CD4-positive, alpha-beta memory T cell (primary cell): Measurements from ENCODE around the gene COG1. TPM values are rescaled to one million over a fixed set of nuclear protein-coding genes. Genes with fewer than 3 reads are reported as not detected.

ENCODE experiments used
- CTCF ChIA-PET: fragments of 350-600 bp; sonication (Branson Sonifier 250); formaldehyde crosslinking; loops from one replicate; lab custom pipeline; 2021; ENCODE audit warnings: inconsistent platforms; ENCODE audit not compliant: partially characterized antibody; lab: Charles Lee
- POLR2A ChIA-PET: fragments of 350-600 bp; sonication (Branson Sonifier 250); formaldehyde crosslinking; loops from one replicate; lab custom pipeline; 2021; ENCODE audit not compliant: partially characterized antibody; lab: Charles Lee
- DNase-seq, 5 donors: peaks; one replicate each; pipeline versions ENCODE4 v3.0.0 to v3.0.0-alpha.2; 2020 to 2022; ENCODE audit warnings: mixed read lengths in 1 of 5
- H3K27ac ChIP-seq: one replicate; pipeline ENCODE4 v1.7.0; 2013; ENCODE audit warnings: low read depth, low read length
- H3K27me3 ChIP-seq: 2 replicates; pipeline ENCODE4 v1.7.0; 2013; ENCODE audit warnings: mild to moderate bottlenecking, low read length, moderate library complexity; ENCODE audit not compliant: insufficient read depth
- H3K36me3 ChIP-seq: 2 replicates; pipeline ENCODE4 v1.7.0; 2013; ENCODE audit warnings: mild to moderate bottlenecking, low read length, moderate library complexity; ENCODE audit not compliant: insufficient read depth
- H3K4me1 ChIP-seq: 2 replicates; pipeline ENCODE4 v1.7.0; 2013; ENCODE audit warnings: mild to moderate bottlenecking, low read length, moderate library complexity; ENCODE audit not compliant: insufficient read depth
- H3K4me3 ChIP-seq, 2 donors: one replicate each; pipeline ENCODE4 v1.7.0; 2013; ENCODE audit warnings: low read length in 2 of 2, mild to moderate bottlenecking in 1 of 2
- H3K9me3 ChIP-seq, 2 donors: one replicate each; pipeline ENCODE4 v1.7.0; 2013; ENCODE audit warnings: low read length in 2 of 2, control low read depth in 1 of 2; ENCODE audit not compliant: control insufficient read depth in 1 of 2
- H3K27ac Mint-ChIP-seq, 7 donors: one replicate each; pipeline ENCODE4 v1.8.0; 2020 to 2021; ENCODE audit warnings: mixed read lengths in 7 of 7, mild to moderate bottlenecking in 6 of 7, inconsistent platforms in 3 of 7, moderate library complexity in 3 of 7
- H3K27me3 Mint-ChIP-seq, 2 donors: one replicate each; pipeline ENCODE4 v1.8.0; 2020 to 2021; ENCODE audit warnings: mixed read lengths in 2 of 2
- H3K36me3 Mint-ChIP-seq, 2 donors: one replicate each; pipeline ENCODE4 v1.8.0; 2020 to 2021; ENCODE audit warnings: mixed read lengths in 2 of 2, inconsistent platforms in 1 of 2, mild to moderate bottlenecking in 1 of 2
- H3K4me1 Mint-ChIP-seq, 4 donors: one replicate each; pipeline ENCODE4 v1.8.0; 2020 to 2021; ENCODE audit warnings: mixed read lengths in 4 of 4, mild to moderate bottlenecking in 1 of 4
- H3K4me3 Mint-ChIP-seq, 8 donors: one replicate each; pipeline ENCODE4 v1.8.0; 2020 to 2021; ENCODE audit warnings: mixed read lengths in 8 of 8, mild to moderate bottlenecking in 7 of 8, moderate library complexity in 6 of 8, inconsistent platforms in 3 of 8
- H3K9me3 Mint-ChIP-seq, 8 donors: one replicate each; pipeline ENCODE4 v1.8.0; 2020 to 2021; ENCODE audit warnings: mixed read lengths in 8 of 8, mild to moderate bottlenecking in 5 of 8, inconsistent platforms in 3 of 8, moderate library complexity in 1 of 8
- intact Hi-C: fragments of 100-400 bp; cut with micrococcal nuclease; formaldehyde crosslinking; loops from one replicate; pipeline ENCODE4 v1.15.1; 2023
- polyA plus RNA-seq, 2 donors: library from polyadenylated mRNA; unstranded; fragments of 300-500 nt; fragmentation: Illumina TruSeq; gene quantifications; one replicate each; pipeline ENCODE4 v1.2.3, GENCODE V29; 2021
- total RNA-seq, 2 experiments: library from RNA; stranded (reverse); gene quantifications; one replicate each; pipeline ENCODE4 v1.2.3, GENCODE V29; 2021

The COG1 gene
- total and polyA plus RNA-seq, 4 experiments from 2014 or later: 13.1 to 81.6 (median 57.1) TPM

- H3K4me3 Mint-ChIP-seq: no peak overlapping the region
- CTCF ChIA-PET: interaction anchor here (1.0 to 1.5 kb wide), 2 partner anchors 11 to 47 kb away, joined by 3 to 4 read pairs; no protein-coding TSS in a partner anchor
- Histone ChIP-seq H3K4me1 (peaks cover 32% of the 10 kb centered on the region), H3K27ac (no peak overlapping the region), H3K9me3 (no peaks in the 10 kb centered on the region), H3K4me3 (no peak overlapping the region), H3K27me3 (no peaks in the 10 kb centered on the region), H3K36me3 (peaks cover 52% of the 10 kb centered on the region)
- intact Hi-C loops: no loop called here
- peak overlapping the region in 5 of 7 donors; percentile 5 to 85 (median 42) for H3K27ac Mint-ChIP-seq
- H3K27me3 Mint-ChIP-seq: no peaks in the 10 kb centered on the region
- peaks cover 45 to 69% of the 10 kb centered on the region in 2 donors for H3K36me3 Mint-ChIP-seq
- peaks cover 20 to 42% (median 34%) of the 10 kb centered on the region in 4 donors for H3K4me1 Mint-ChIP-seq
- H3K9me3 Mint-ChIP-seq: no peaks in the 10 kb centered on the region
- DNase-seq: no peak
- POLR2A ChIA-PET: interaction anchor here (0.6 to 1.7 kb wide), 2 partner anchors 15 to 23 kb away, joined by 3 to 8 read pairs; partner anchors contain the start of gene COG1
Observed at GRCh38 chr17:73208139-73208827, 15.4 kb downstream of the COG1 start.

GRCh38 chr17:73209436-73209835, 16.6 kb downstream of the COG1 start:
- no peaks in the 10 kb centered on the region for H3K27me3 ChIP-seq
- Mint-ChIP-seq H3K27me3 (no peaks in the 10 kb centered on the region), H3K9me3 (no peaks in the 10 kb centered on the region), H3K27ac (peak overlapping the region in 5 of 7 donors; percentile 22 to 96 (median 86)), H3K36me3 (peaks cover 37 to 64% of the 10 kb centered on the region in 2 donors), H3K4me3 (no peak overlapping the region), H3K4me1 (peaks cover 14 to 37% (median 27%) of the 10 kb centered on the region in 4 donors)
- H3K9me3 ChIP-seq: no peaks in the 10 kb centered on the region
- POLR2A ChIA-PET: interaction anchor here (1.3 kb wide), 1 partner anchor 23 kb away, joined by 8 read pairs; a partner anchor contains a TSS
- intact Hi-C loops: no loop called here
- peaks cover 22% of the 10 kb centered on the region for H3K4me1 ChIP-seq
- H3K36me3 ChIP-seq: peaks cover 48% of the 10 kb centered on the region
- H3K27ac ChIP-seq: no peak overlapping the region
- DNase-seq: no peak
- H3K4me3 ChIP-seq: no peak overlapping the region
- CTCF ChIA-PET: interaction anchor here (1.1 to 2.9 kb wide), 3 partner anchors 13 to 23 kb away, joined by 3 to 9 read pairs (median 3); a partner anchor contains a TSS

- ChIA-PET CTCF (interaction anchor here (0.6 to 2.9 kb wide), 4 partner anchors 13 to 669 kb away, joined by 3 to 9 read pairs (median 3); a partner anchor contains a TSS), POLR2A (interaction anchor here (0.6 to 2.2 kb wide), 3 partner anchors 22 to 801 kb away, joined by 3 to 18 read pairs (median 8); a partner anchor contains a TSS)
- Histone ChIP-seq H3K9me3 (no peaks in the 10 kb centered on the region), H3K4me3 (no peak overlapping the region), H3K27ac (peak overlapping the region; percentile 28), H3K27me3 (no peaks in the 10 kb centered on the region), H3K36me3 (peaks cover 45% of the 10 kb centered on the region), H3K4me1 (peaks cover 22% of the 10 kb centered on the region)
- Mint-ChIP-seq H3K27ac (peak overlapping the region; percentile 78 to 96 (median 88)), H3K4me1 (peaks cover 16 to 43% (median 29%) of the 10 kb centered on the region in 4 donors), H3K4me3 (peak overlapping the region in 1 of 8 donors; percentile 36), H3K27me3 (no peaks in the 10 kb centered on the region), H3K9me3 (no peaks in the 10 kb centered on the region), H3K36me3 (peaks cover 36 to 68% of the 10 kb centered on the region in 2 donors)
- intact Hi-C loops: no loop called here
- peak in 3 of 5 donors; percentile 20 to 35 (median 28) for DNase-seq
Observed at GRCh38 chr17:73210002-73210678, 17.3 kb downstream of the COG1 start.

- intact Hi-C loops: no loop called here
- no peak overlapping the region for H3K27ac ChIP-seq
- H3K4me3 ChIP-seq: no peak overlapping the region
- peaks cover 22% of the 10 kb centered on the region for H3K4me1 ChIP-seq
- no peaks in the 10 kb centered on the region for H3K9me3 ChIP-seq
- no peaks in the 10 kb centered on the region for H3K27me3 ChIP-seq
- ChIA-PET POLR2A (interaction anchor here (0.8 to 2.2 kb wide), 6 partner anchors 13 to 100 kb away, joined by 3 to 18 read pairs (median 5); partner anchors contain the start of genes CDC42EP4 and COG1), CTCF (interaction anchor here (0.9 to 2.9 kb wide), 3 partner anchors 15 to 20 kb away, joined by 4 to 9 read pairs (median 5); a partner anchor contains a TSS)
- peaks cover 36% of the 10 kb centered on the region for H3K36me3 ChIP-seq
- Mint-ChIP-seq H3K27me3 (no peaks in the 10 kb centered on the region), H3K9me3 (no peaks in the 10 kb centered on the region), H3K27ac (peak overlapping the region; percentile 75 to 96 (median 89)), H3K4me1 (peaks cover 25 to 53% (median 40%) of the 10 kb centered on the region in 4 donors), H3K36me3 (peaks cover 37 to 68% of the 10 kb centered on the region in 2 donors), H3K4me3 (peak overlapping the region; percentile 68 to 89 (median 78))
- peak; percentile 72 to 88 (median 80) for DNase-seq
Observed at GRCh38 chr17:73211745-73212144, 18.9 kb downstream of the COG1 start.

GRCh38 chr17:73214008-73214407, 21.2 kb downstream of the COG1 start:
- H3K36me3 Mint-ChIP-seq: peaks cover 18 to 53% of the 10 kb centered on the region in 2 donors
- H3K27me3 Mint-ChIP-seq: no peaks in the 10 kb centered on the region
- H3K27ac ChIP-seq: no peak overlapping the region
- H3K9me3 ChIP-seq: no peaks in the 10 kb centered on the region
- intact Hi-C loops: no loop called here
- H3K9me3 Mint-ChIP-seq: no peaks in the 10 kb centered on the region
- ChIA-PET POLR2A (interaction anchor here (0.9 to 1.0 kb wide), 2 partner anchors 11 to 19 kb away, joined by 3 read pairs; no protein-coding TSS in a partner anchor), CTCF (interaction anchor here (1.7 to 3.5 kb wide), 2 partner anchors 18 to 489 kb away, joined by 4 to 14 read pairs; a partner anchor contains a TSS)
- H3K4me1 Mint-ChIP-seq: peaks cover 22 to 58% (median 41%) of the 10 kb centered on the region in 4 donors
- peaks cover 22% of the 10 kb centered on the region for H3K4me1 ChIP-seq
- peak overlapping the region in 5 of 7 donors; percentile 8 to 84 (median 60) for H3K27ac Mint-ChIP-seq
- peaks cover 16% of the 10 kb centered on the region for H3K36me3 ChIP-seq
- H3K4me3 Mint-ChIP-seq: no peak overlapping the region
- no peaks in the 10 kb centered on the region for H3K27me3 ChIP-seq
- no peak for DNase-seq
- no peak overlapping the region for H3K4me3 ChIP-seq

GRCh38 chr17:73214851-73215250, 22.0 kb downstream of the COG1 start:
- Mint-ChIP-seq H3K27ac (peak overlapping the region in 5 of 7 donors; percentile 29 to 87 (median 61)), H3K9me3 (no peaks in the 10 kb centered on the region), H3K4me1 (peaks cover 23 to 56% (median 41%) of the 10 kb centered on the region in 4 donors), H3K27me3 (no peaks in the 10 kb centered on the region), H3K4me3 (no peak overlapping the region), H3K36me3 (peaks cover 15 to 47% of the 10 kb centered on the region in 2 donors)
- no peaks in the 10 kb centered on the region for H3K9me3 ChIP-seq
- POLR2A ChIA-PET: interaction anchor here (0.9 kb wide), 1 partner anchor 20 kb away, joined by 3 read pairs; no protein-coding TSS in a partner anchor
- intact Hi-C loops: no loop called here
- H3K27ac ChIP-seq: no peak overlapping the region
- no peak overlapping the region for H3K4me3 ChIP-seq
- no peaks in the 10 kb centered on the region for H3K27me3 ChIP-seq
- CTCF ChIA-PET: interaction anchor here (1.0 to 3.5 kb wide), 4 partner anchors 11 to 490 kb away, joined by 3 to 14 read pairs (median 4); a partner anchor contains a TSS
- H3K36me3 ChIP-seq: peaks cover 7% of the 10 kb centered on the region
- DNase-seq: no peak
- H3K4me1 ChIP-seq: peaks cover 22% of the 10 kb centered on the region
